ENCODE results near the gene IFT88. TPM values are rescaled to one million over a fixed set of nuclear protein-coding genes. Genes with fewer than 3 reads are reported as not detected.

The IFT88 gene
- total RNA-seq, 1 donor from 2014 or later: 5.8 TPM

GRCh38 chr13:20728579-20729311 is 161.8 kb downstream of the IFT88 start:
- no peak for ATAC-seq
- no peak for DNase-seq
- intact Hi-C loops (cut with micrococcal nuclease): no loop called here

GRCh38 chr13:20729633-20730585 is 163.0 kb downstream of the IFT88 start:
- no peak for ATAC-seq
- intact Hi-C loops (cut with micrococcal nuclease): no loop called here

GRCh38 chr13:20738616-20739015 is 171.7 kb downstream of the IFT88 start:
- intact Hi-C loops (cut with micrococcal nuclease): no loop called here
- ATAC-seq (no peak), DNase-seq (no peak)

More at GRCh38 chr13:20729633-20730585, 163.0 kb downstream of the IFT88 start:
- DNase-seq: no peak

- ATAC-seq (no peak), DNase-seq (no peak)
- intact Hi-C loops (cut with micrococcal nuclease): no loop called here
Observed at GRCh38 chr13:20740021-20740420, 173.1 kb downstream of the IFT88 start.

Other genes with a start within 250 kb of the IFT88 start
- 19.5 TPM for gene CRYL1, start 41.3 kb upstream of the IFT88 start, total RNA-seq
- gene IL17D, start 136.5 kb downstream of the IFT88 start, total RNA-seq: 0.55 TPM
- 9.1 TPM for gene EEF1AKMT1, start 206.8 kb downstream of the IFT88 start, total RNA-seq